Gastrocnemius medialis (tissue), 4 donors: ENCODE results near the gene ADIPOR1.

Experiments used
- CTCF ChIP-seq, 5 experiments: fragments of 450-650 bp in 3 of 5; fragments of 200-600 bp in 2 of 5; sonication (generic) in 2 of 5; IDR thresholded peaks in 4 of 5; conservative IDR thresholded peaks in 1 of 5; 1 replicate in 4 of 5; 2 replicates in 1 of 5; pipeline ENCODE4 v1.5.1; 2016 to 2019; ENCODE audit warnings: antibody characterized with exemption in 5 of 5, mild to moderate bottlenecking in 3 of 5, moderate library complexity in 3 of 5
- POLR2A ChIP-seq, 2 donors: fragments of 450-650 bp; IDR thresholded peaks; one replicate each; pipeline ENCODE4 v1.6.1; 2017; ENCODE audit warnings: antibody characterized with exemption in 2 of 2, mild to moderate bottlenecking in 2 of 2, moderate library complexity in 2 of 2

- TF ChIP-seq CTCF (IDR thresholded peaks at IDR 0.05 in 4 of 5, conservative IDR thresholded peaks at IDR 0.05 in 1 of 5), result no peak
- TF ChIP-seq POLR2A (IDR thresholded peaks at IDR 0.05), result no peak
Observed at GRCh38 chr1:202941372-202941771, 16.7 kb downstream of the ADIPOR1 start.
